HCT116 (cell line): ENCODE data around the gene PHF5A.

Experiments
- CBX3 ChIP-seq: IDR thresholded peaks from 2 replicates; pipeline ENCODE4 v1.6.1; 2012; ENCODE audit warnings: low read depth
- CEBPB ChIP-seq: IDR thresholded peaks from 2 replicates; pipeline ENCODE4 v1.6.1; 2012; ENCODE audit warnings: low read depth
- EZH2 ChIP-seq: fragments of 200-600 bp; sonication (generic); IDR thresholded peaks from 2 replicates; pipeline ENCODE4 v1.6.1; 2017; ENCODE audit warnings: antibody characterized with exemption, mixed run types
- EZH2phosphoT487 ChIP-seq: fragments of 200-600 bp; IDR thresholded peaks from 2 replicates; pipeline ENCODE4 v1.6.1; 2018; ENCODE audit warnings: antibody characterized with exemption, borderline replicate concordance
- RAD21 ChIP-seq: IDR thresholded peaks from 2 replicates; pipeline ENCODE4 v1.6.1; 2012; ENCODE audit warnings: low read depth, mild to moderate bottlenecking
- TF ChIP-seq, protein P1 (sequence below), 3 experiments: fragments of 200-600 bp in 1 of 3; sonication (generic) in 1 of 3; IDR thresholded peaks in 2 of 3; conservative IDR thresholded peaks in 1 of 3; 2 replicates each; pipeline ENCODE4 v1.5.1; 2012 to 2017; ENCODE audit warnings: low read depth in 2 of 3, low read length in 2 of 3, antibody characterized with exemption in 1 of 3, borderline replicate concordance in 1 of 3, control low read depth in 1 of 3, mild to moderate bottlenecking in 1 of 3, mixed read lengths in 1 of 3, mixed run types in 1 of 3, moderate library complexity in 1 of 3; ENCODE audit not compliant: insufficient read depth in 1 of 3

DNA sequence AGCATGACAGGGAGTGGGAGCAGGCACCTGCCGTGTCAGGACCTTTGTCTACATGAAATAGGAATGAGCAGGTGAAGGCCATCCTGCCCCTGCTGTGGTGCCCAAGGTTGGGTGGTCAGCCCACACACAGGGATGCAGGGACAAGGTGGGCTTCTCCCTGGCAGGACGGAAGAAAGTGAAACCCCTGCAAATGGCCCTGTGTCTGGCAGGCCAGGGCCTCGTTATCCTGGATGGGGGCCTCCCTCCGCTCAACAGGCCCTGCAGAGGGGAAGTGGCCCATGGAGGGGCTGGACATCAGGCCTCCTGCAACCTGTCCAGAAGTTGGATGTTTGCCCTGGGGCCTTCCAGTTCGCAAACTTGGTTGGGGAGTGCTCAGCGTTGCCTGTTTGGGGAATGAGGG lies 36.8 kb downstream of the PHF5A start:
- TF ChIP-seq, protein P1, sequence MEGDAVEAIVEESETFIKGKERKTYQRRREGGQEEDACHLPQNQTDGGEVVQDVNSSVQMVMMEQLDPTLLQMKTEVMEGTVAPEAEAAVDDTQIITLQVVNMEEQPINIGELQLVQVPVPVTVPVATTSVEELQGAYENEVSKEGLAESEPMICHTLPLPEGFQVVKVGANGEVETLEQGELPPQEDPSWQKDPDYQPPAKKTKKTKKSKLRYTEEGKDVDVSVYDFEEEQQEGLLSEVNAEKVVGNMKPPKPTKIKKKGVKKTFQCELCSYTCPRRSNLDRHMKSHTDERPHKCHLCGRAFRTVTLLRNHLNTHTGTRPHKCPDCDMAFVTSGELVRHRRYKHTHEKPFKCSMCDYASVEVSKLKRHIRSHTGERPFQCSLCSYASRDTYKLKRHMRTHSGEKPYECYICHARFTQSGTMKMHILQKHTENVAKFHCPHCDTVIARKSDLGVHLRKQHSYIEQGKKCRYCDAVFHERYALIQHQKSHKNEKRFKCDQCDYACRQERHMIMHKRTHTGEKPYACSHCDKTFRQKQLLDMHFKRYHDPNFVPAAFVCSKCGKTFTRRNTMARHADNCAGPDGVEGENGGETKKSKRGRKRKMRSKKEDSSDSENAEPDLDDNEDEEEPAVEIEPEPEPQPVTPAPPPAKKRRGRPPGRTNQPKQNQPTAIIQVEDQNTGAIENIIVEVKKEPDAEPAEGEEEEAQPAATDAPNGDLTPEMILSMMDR (IDR thresholded peaks at IDR 0.05 in 2 of 3, conservative IDR thresholded peaks at IDR 0.05 in 1 of 3; ENCODE audit: borderline replicate concordance in 1 of 3, insufficient read depth in 1 of 3, low read depth in 2 of 3, low read length in 2 of 3), result no peak
- TF ChIP-seq EZH2, result no peak
- TF ChIP-seq CEBPB, result no peak
- TF ChIP-seq CBX3, result no peak
- TF ChIP-seq EZH2phosphoT487, result no peak
- no peak for TF ChIP-seq RAD21
